NCI-H2171 (cell line): Measurements from ENCODE around the gene PSAP.

Source experiments
- DNase-seq: peaks from one replicate; lab custom pipeline; 2025; lab: John Stamatoyannopoulos, UW

The PSAP gene

GRCh38 chr10:71825217-71825616 lies 25.8 kb downstream of the PSAP start:
- DNase-seq, result no peak

- DNase-seq, result no peak
Observed at GRCh38 chr10:71824333-71824732, 26.7 kb downstream of the PSAP start.

- no peak for DNase-seq
Observed at GRCh38 chr10:71823356-71823755, 27.7 kb downstream of the PSAP start.

GRCh38 chr10:71821909-71822763 lies 28.9 kb downstream of the PSAP start:
- DNase-seq, result no peak

- DNase-seq, result no peak
Observed at GRCh38 chr10:71820966-71821365, 30.1 kb downstream of the PSAP start.

GRCh38 chr10:71819985-71820384 lies 31.1 kb downstream of the PSAP start:
- no peak for DNase-seq

- no peak for DNase-seq
Observed at GRCh38 chr10:71819441-71819861, 31.6 kb downstream of the PSAP start.

- no peak for DNase-seq
Observed at GRCh38 chr10:71818674-71819260, 32.3 kb downstream of the PSAP start.

GRCh38 chr10:71817831-71818655 lies 33.0 kb downstream of the PSAP start:
- no peak for DNase-seq

- no peak for DNase-seq
Observed at GRCh38 chr10:71816936-71817618, 34.0 kb downstream of the PSAP start.

GRCh38 chr10:71816421-71816851 lies 34.6 kb downstream of the PSAP start:
- DNase-seq, result no peak

GRCh38 chr10:71815515-71816130 lies 35.4 kb downstream of the PSAP start:
- DNase-seq, result no peak

GRCh38 chr10:71814922-71815411 lies 36.1 kb downstream of the PSAP start:
- no peak for DNase-seq

GRCh38 chr10:71812913-71813590 lies 38.0 kb downstream of the PSAP start:
- DNase-seq, result no peak

- peak; percentile 34 for DNase-seq
Observed at GRCh38 chr10:71812016-71812912, 38.8 kb downstream of the PSAP start.

- DNase-seq, result no peak
Observed at GRCh38 chr10:71811351-71811750, 39.7 kb downstream of the PSAP start.

GRCh38 chr10:71810048-71810750 lies 40.9 kb downstream of the PSAP start:
- DNase-seq, result no peak

GRCh38 chr10:71809628-71810027 lies 41.4 kb downstream of the PSAP start:
- DNase-seq, result no peak
